ENCODE measurements around the gene PIK3R2. TPM values are rescaled to one million over a fixed set of nuclear protein-coding genes. Genes with fewer than 3 reads are reported as not detected.
A peak's percentile ranks its signal among the peaks of the same experiment; 100 is the strongest.
"Not testable (repeated sequence)": the region's sequence is repeated elsewhere in the genome, so short reads cannot be mapped to it uniquely, and the experiment has no call there.

Gene PIK3R2
- total RNA-seq (2014; rRNA removed; shearing (Covaris generic)) = 6.5 and 14.2 TPM in 2 replicates

- DNase-seq (ENCODE audit: low read depth) = peak; percentile 100
Measured at GRCh38 chr19:18152817-18153555, at the start of gene PIK3R2. Gene PIK3R2 (plus strand): TSS chr19:18153163. CDS start chr19:18155880, 2,717 bp downstream.

GRCh38 chr19:18104793-18105131 is 48.2 kb upstream of the PIK3R2 start:
- DNase-seq (ENCODE audit: low read depth) = no peak

- DNase-seq (ENCODE audit: low read depth) = not testable (repeated sequence)
Measured at GRCh38 chr19:18105259-18105658, 47.7 kb upstream of the PIK3R2 start.

- DNase-seq (ENCODE audit: low read depth) = no peak
Measured at GRCh38 chr19:18107235-18107634, 45.7 kb upstream of the PIK3R2 start.

GRCh38 chr19:18108897-18109296 is 44.1 kb upstream of the PIK3R2 start:
- no peak for DNase-seq (ENCODE audit: low read depth)

GRCh38 chr19:18109341-18109732 is 43.6 kb upstream of the PIK3R2 start:
- no peak for DNase-seq (ENCODE audit: low read depth)

GRCh38 chr19:18109733-18110608 is 43.0 kb upstream of the PIK3R2 start:
- peak; percentile 39 for DNase-seq (ENCODE audit: low read depth)

GRCh38 chr19:18110609-18111232 is 42.2 kb upstream of the PIK3R2 start:
- DNase-seq (ENCODE audit: low read depth) = no peak

GRCh38 chr19:18112989-18113478 is 39.9 kb upstream of the PIK3R2 start:
- DNase-seq (ENCODE audit: low read depth) = peak; percentile 86

GRCh38 chr19:18113827-18114226 is 39.1 kb upstream of the PIK3R2 start:
- no peak for DNase-seq (ENCODE audit: low read depth)

GRCh38 chr19:18114483-18114882 is 38.5 kb upstream of the PIK3R2 start:
- no peak for DNase-seq (ENCODE audit: low read depth)

GRCh38 chr19:18117364-18117691 is 35.6 kb upstream of the PIK3R2 start:
- no peak for DNase-seq (ENCODE audit: low read depth)

GRCh38 chr19:18117692-18118378 is 35.1 kb upstream of the PIK3R2 start:
- peak; percentile 92 for DNase-seq (ENCODE audit: low read depth)

- no peak for DNase-seq (ENCODE audit: low read depth)
Measured at GRCh38 chr19:18118420-18119012, 34.4 kb upstream of the PIK3R2 start.

- DNase-seq (ENCODE audit: low read depth) = no peak
Measured at GRCh38 chr19:18119013-18119716, 33.8 kb upstream of the PIK3R2 start.

- DNase-seq (ENCODE audit: low read depth) = no peak
Measured at GRCh38 chr19:18119717-18120105, 33.3 kb upstream of the PIK3R2 start.

GRCh38 chr19:18120127-18120526 is 32.8 kb upstream of the PIK3R2 start:
- no peak for DNase-seq (ENCODE audit: low read depth)

- DNase-seq (ENCODE audit: low read depth) = no peak
Measured at GRCh38 chr19:18121166-18121565, 31.8 kb upstream of the PIK3R2 start.

- DNase-seq (ENCODE audit: low read depth) = no peak
Measured at GRCh38 chr19:18122424-18122823, 30.5 kb upstream of the PIK3R2 start.

- DNase-seq (ENCODE audit: low read depth) = no peak
Measured at GRCh38 chr19:18122860-18123795, 29.8 kb upstream of the PIK3R2 start.

Data from Daoy (cell line).